ENCODE results near the gene MAP4K5.
"Not testable (repeated sequence)": the region's sequence is repeated elsewhere in the genome, so short reads cannot be mapped to it uniquely, and the experiment has no call there.

The MAP4K5 gene

GRCh38 chr14:50524731-50525515 lies 7.4 kb downstream of the MAP4K5 start:
- H3K27me3 Mint-ChIP-seq, result no peaks in the 10 kb centered on the region
- peak overlapping the region; percentile 39 for H3K4me3 Mint-ChIP-seq
- peaks cover 57% of the 10 kb centered on the region for H3K4me1 Mint-ChIP-seq (ENCODE audit: low read depth)
- H3K36me3 Mint-ChIP-seq (ENCODE audit: low read depth), result peaks cover 15% of the 10 kb centered on the region
- no peaks in the 10 kb centered on the region for H3K9me3 Mint-ChIP-seq
- H3K27ac Mint-ChIP-seq, result peak overlapping the region; percentile 85
- intact Hi-C loops (cut with micrococcal nuclease), result no loop called here

- Mint-ChIP-seq H3K27me3 (no peaks in the 10 kb centered on the region), H3K9me3 (no peaks in the 10 kb centered on the region), H3K36me3 (ENCODE audit: low read depth) (peaks cover 8% of the 10 kb centered on the region), H3K4me1 (ENCODE audit: low read depth) (peaks cover 48% of the 10 kb centered on the region), H3K27ac (peak overlapping the region; percentile 85), H3K4me3 (peak overlapping the region; percentile 39)
- intact Hi-C loops (cut with micrococcal nuclease), result no loop called here
Observed at GRCh38 chr14:50524060-50524459, 8.3 kb downstream of the MAP4K5 start.

- Mint-ChIP-seq H3K4me1 (ENCODE audit: low read depth) (peaks cover 47% of the 10 kb centered on the region), H3K4me3 (no peak overlapping the region), H3K27me3 (no peaks in the 10 kb centered on the region), H3K27ac (peak overlapping the region; percentile 85), H3K9me3 (no peaks in the 10 kb centered on the region), H3K36me3 (ENCODE audit: low read depth) (peaks cover 6% of the 10 kb centered on the region)
- intact Hi-C loops (cut with micrococcal nuclease), result no loop called here
Observed at GRCh38 chr14:50523271-50524041, 8.9 kb downstream of the MAP4K5 start.

GRCh38 chr14:50521912-50522341 lies 10.4 kb downstream of the MAP4K5 start:
- Mint-ChIP-seq H3K27me3 (no peaks in the 10 kb centered on the region), H3K4me1 (ENCODE audit: low read depth) (peaks cover 42% of the 10 kb centered on the region), H3K9me3 (no peaks in the 10 kb centered on the region), H3K36me3 (ENCODE audit: low read depth) (no peaks in the 10 kb centered on the region), H3K27ac (no peak overlapping the region), H3K4me3 (no peak overlapping the region)
- intact Hi-C loops (cut with micrococcal nuclease), result no loop called here

DNA sequence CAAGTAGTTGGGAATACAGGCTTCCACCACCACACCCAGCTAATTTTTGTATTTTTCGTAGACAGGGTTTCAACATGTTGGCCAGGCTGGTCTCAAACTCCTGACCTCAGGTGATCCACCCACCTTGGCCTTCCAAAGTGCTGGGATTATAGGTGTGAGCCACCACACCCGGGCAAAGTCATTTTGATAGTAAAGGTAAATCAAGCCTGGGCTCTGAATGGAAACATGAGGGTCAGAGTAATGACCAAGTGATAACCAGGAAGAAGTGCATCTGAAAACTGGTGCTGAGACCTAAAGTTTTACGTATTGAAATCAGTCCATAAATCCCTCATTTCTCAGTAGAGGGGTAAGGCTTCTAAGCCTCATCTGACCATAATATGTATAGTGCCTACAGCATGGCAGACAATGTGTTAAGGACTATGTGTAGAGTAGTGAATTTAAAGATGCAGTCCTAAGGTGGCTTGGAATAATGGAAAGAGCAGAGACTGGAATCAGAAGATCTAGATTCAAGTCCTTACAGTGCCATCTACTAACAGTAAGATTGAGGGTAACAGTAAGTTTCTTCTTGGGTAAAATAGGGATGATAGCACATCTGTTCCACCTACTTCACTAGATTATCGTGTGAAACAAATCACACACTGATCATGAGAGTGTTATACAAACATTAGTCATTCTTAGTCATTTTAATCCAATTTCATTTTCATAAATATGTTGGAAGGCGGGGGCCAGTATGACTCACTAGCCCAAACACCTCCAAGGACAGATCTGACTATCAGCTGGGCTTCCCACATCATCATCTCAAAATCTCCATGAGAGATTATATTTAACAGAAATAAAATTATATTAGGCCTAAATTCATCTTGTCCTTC lies 11.2 kb downstream of the MAP4K5 start:
- intact Hi-C loops (cut with micrococcal nuclease), result no loop called here
- Mint-ChIP-seq H3K27ac (no peak overlapping the region), H3K4me1 (ENCODE audit: low read depth) (peaks cover 39% of the 10 kb centered on the region), H3K9me3 (no peaks in the 10 kb centered on the region), H3K4me3 (no peak overlapping the region), H3K36me3 (ENCODE audit: low read depth) (no peaks in the 10 kb centered on the region), H3K27me3 (no peaks in the 10 kb centered on the region)

- Mint-ChIP-seq H3K4me3 (no peak overlapping the region), H3K36me3 (ENCODE audit: low read depth) (no peaks in the 10 kb centered on the region), H3K9me3 (no peaks in the 10 kb centered on the region), H3K27me3 (no peaks in the 10 kb centered on the region), H3K27ac (no peak overlapping the region), H3K4me1 (ENCODE audit: low read depth) (peaks cover 2% of the 10 kb centered on the region)
- intact Hi-C loops (cut with micrococcal nuclease), result no loop called here
Observed at GRCh38 chr14:50516091-50516490, 16.3 kb downstream of the MAP4K5 start.

- H3K9me3 Mint-ChIP-seq, result no peaks in the 10 kb centered on the region
- H3K27ac Mint-ChIP-seq, result no peak overlapping the region
- intact Hi-C loops (cut with micrococcal nuclease), result no loop called here
- no peaks in the 10 kb centered on the region for H3K27me3 Mint-ChIP-seq
- no peaks in the 10 kb centered on the region for H3K36me3 Mint-ChIP-seq (ENCODE audit: low read depth)
- no peak overlapping the region for H3K4me3 Mint-ChIP-seq
- H3K4me1 Mint-ChIP-seq (ENCODE audit: low read depth), result no peaks in the 10 kb centered on the region
Observed at GRCh38 chr14:50512463-50512862, 19.9 kb downstream of the MAP4K5 start.

GRCh38 chr14:50510157-50510556 lies 22.2 kb downstream of the MAP4K5 start:
- Mint-ChIP-seq H3K4me1 (ENCODE audit: low read depth) (no peaks in the 10 kb centered on the region), H3K27me3 (no peaks in the 10 kb centered on the region), H3K4me3 (no peak overlapping the region), H3K36me3 (ENCODE audit: low read depth) (no peaks in the 10 kb centered on the region), H3K9me3 (no peaks in the 10 kb centered on the region), H3K27ac (no peak overlapping the region)
- intact Hi-C loops (cut with micrococcal nuclease), result no loop called here

DNA sequence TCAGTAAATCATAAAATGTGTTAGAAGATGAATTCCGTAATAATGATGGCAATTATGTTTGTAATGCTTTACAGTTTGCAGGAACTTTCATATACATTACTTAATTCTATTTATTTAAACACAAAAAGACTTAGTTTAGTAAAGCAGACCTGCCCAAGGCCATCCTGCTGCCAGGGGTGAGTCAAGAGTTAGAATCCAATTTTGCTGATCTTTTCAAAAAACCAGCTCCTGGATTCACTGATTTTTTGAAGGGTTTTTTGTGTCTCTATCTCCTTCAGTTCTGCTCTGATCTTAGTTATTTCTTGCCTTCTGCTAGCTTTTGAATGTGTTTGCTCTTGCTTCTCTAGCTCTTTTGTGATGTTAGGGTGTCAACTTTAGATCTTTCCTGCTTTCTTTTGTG lies 25.3 kb downstream of the MAP4K5 start:
- H3K36me3 Mint-ChIP-seq (ENCODE audit: low read depth), result peaks cover 15% of the 10 kb centered on the region
- H3K4me3 Mint-ChIP-seq; H3K27me3 Mint-ChIP-seq; H3K9me3 Mint-ChIP-seq; H3K27ac Mint-ChIP-seq; H3K4me1 Mint-ChIP-seq (ENCODE audit: low read depth); intact Hi-C loops (cut with micrococcal nuclease): not testable (repeated sequence)

GRCh38 chr14:50501642-50502041 lies 30.7 kb downstream of the MAP4K5 start:
- Mint-ChIP-seq H3K27ac (no peak overlapping the region), H3K4me1 (ENCODE audit: low read depth) (peaks cover 8% of the 10 kb centered on the region), H3K9me3 (no peaks in the 10 kb centered on the region), H3K4me3 (no peak overlapping the region), H3K27me3 (no peaks in the 10 kb centered on the region), H3K36me3 (ENCODE audit: low read depth) (peaks cover 40% of the 10 kb centered on the region)
- intact Hi-C loops (cut with micrococcal nuclease), result no loop called here

DNA sequence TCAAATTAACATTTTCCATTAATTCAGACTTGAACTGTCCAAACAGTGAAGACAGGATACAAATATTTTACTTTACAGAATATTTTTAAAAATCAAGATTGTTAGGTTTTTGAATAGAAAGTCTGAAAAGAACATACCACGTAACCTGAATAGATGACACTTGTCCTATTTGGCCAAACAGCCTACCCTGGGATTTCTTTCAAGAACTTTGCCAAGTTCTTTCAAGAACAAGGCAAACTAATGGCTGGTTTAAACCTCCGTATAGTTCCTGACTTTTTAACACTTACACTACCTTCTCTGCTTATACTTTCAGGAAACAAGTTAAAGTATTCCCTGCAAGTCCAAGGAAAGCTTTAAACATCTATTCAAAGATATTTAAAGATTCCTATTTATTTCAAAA lies 35.0 kb downstream of the MAP4K5 start:
- intact Hi-C loops (cut with micrococcal nuclease), result no loop called here
- Mint-ChIP-seq H3K27ac (no peak overlapping the region), H3K4me1 (ENCODE audit: low read depth) (peaks cover 8% of the 10 kb centered on the region), H3K4me3 (no peak overlapping the region), H3K9me3 (no peaks in the 10 kb centered on the region), H3K36me3 (ENCODE audit: low read depth) (peaks cover 44% of the 10 kb centered on the region), H3K27me3 (no peaks in the 10 kb centered on the region)

GRCh38 chr14:50489851-50490250 lies 42.5 kb downstream of the MAP4K5 start:
- Mint-ChIP-seq H3K4me3 (no peak overlapping the region), H3K4me1 (ENCODE audit: low read depth) (no peaks in the 10 kb centered on the region), H3K36me3 (ENCODE audit: low read depth) (peaks cover 11% of the 10 kb centered on the region), H3K27me3 (no peaks in the 10 kb centered on the region), H3K27ac (no peak overlapping the region), H3K9me3 (no peaks in the 10 kb centered on the region)
- intact Hi-C loops (cut with micrococcal nuclease), result no loop called here

DNA sequence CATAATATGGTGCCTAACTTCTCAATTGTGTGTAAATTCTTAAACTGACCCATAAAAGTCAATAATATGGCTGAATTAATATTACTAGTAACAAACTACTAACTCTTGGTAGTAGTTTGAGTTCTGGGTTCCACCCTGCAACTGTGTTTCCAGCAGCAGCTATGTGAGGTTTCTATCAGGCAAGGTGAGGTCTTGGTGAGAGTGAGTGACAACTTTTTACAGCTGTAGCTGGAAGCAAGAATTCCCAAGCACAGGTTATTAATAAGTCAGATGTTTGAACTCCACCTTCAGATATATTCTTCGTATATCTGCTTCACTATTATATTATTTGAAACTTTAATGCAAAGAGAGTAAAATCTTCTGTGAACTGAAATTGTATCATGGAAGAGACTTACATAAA lies 43.8 kb downstream of the MAP4K5 start:
- no peaks in the 10 kb centered on the region for H3K27me3 Mint-ChIP-seq
- H3K36me3 Mint-ChIP-seq (ENCODE audit: low read depth), result peaks cover 5% of the 10 kb centered on the region
- no peaks in the 10 kb centered on the region for H3K9me3 Mint-ChIP-seq
- H3K27ac Mint-ChIP-seq, result no peak overlapping the region
- no peaks in the 10 kb centered on the region for H3K4me1 Mint-ChIP-seq (ENCODE audit: low read depth)
- intact Hi-C loops (cut with micrococcal nuclease), result no loop called here
- H3K4me3 Mint-ChIP-seq, result no peak overlapping the region

GRCh38 chr14:50479041-50479440 lies 53.3 kb downstream of the MAP4K5 start:
- Mint-ChIP-seq H3K27me3 (no peaks in the 10 kb centered on the region), H3K9me3 (peaks cover 31% of the 10 kb centered on the region), H3K4me3 (no peak overlapping the region), H3K36me3 (ENCODE audit: low read depth) (peaks cover 48% of the 10 kb centered on the region), H3K4me1 (ENCODE audit: low read depth) (no peaks in the 10 kb centered on the region), H3K27ac (no peak overlapping the region)
- intact Hi-C loops (cut with micrococcal nuclease), result no loop called here
